ENCODE data around the gene RAB31.

The RAB31 gene

DNA sequence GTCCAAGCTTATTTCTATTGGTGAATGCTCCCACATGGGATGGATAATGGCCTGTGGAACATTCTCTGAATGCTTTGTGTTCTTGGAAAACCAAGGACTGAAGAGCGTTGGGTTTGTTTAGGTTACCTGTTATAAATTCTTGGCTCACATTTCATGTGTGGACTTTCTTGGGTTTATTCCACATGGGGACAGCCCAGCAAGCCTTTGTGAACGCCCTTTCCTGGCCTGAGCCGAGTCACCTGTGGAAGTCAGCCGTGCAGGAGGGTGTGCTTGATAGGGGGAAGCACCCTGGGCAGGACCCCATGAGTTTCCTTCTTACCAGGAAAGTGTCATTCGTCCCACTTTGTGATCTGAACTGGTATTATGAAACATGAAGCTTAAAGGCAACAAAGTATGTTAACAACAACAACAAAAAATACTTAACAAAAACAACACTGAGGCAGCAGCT is 4.1 kb downstream of the RAB31 start:
- H4K20me1 ChIP-seq (ENCODE audit: insufficient read depth, low read length): no peaks in the 10 kb centered on the region
- ATAC-seq (ENCODE audit: insufficient read depth, low read depth): no peak

DNA sequence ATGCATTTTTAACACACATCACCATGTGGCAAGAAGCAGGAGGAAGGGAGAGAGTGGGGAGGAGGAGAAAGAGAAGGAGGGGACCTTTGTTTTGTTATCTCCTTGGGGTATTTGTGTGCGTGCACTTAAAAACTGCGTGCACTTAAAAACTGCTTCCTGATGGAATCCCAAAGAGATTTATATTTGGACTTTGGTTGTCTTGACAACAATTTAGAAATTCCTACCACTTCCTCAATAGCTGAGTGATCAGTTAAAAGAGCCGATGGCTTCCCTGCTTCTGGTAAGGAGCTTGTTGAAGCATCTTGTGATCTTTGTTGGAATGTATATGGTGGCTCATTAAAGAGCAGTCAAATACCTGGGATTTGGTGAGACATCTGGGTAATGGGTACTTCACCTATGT is 4.5 kb downstream of the RAB31 start:
- DNase-seq (no peak), ATAC-seq (ENCODE audit: insufficient read depth, low read depth) (no peak)
- no peaks in the 10 kb centered on the region for H4K20me1 ChIP-seq (ENCODE audit: insufficient read depth, low read length)
- no peak overlapping the region for H3K4me2 ChIP-seq (ENCODE audit: insufficient read depth, low read length)
- H2AFZ ChIP-seq (ENCODE audit: low read depth, low read length): no peak overlapping the region
- TF ChIP-seq, protein P1, sequence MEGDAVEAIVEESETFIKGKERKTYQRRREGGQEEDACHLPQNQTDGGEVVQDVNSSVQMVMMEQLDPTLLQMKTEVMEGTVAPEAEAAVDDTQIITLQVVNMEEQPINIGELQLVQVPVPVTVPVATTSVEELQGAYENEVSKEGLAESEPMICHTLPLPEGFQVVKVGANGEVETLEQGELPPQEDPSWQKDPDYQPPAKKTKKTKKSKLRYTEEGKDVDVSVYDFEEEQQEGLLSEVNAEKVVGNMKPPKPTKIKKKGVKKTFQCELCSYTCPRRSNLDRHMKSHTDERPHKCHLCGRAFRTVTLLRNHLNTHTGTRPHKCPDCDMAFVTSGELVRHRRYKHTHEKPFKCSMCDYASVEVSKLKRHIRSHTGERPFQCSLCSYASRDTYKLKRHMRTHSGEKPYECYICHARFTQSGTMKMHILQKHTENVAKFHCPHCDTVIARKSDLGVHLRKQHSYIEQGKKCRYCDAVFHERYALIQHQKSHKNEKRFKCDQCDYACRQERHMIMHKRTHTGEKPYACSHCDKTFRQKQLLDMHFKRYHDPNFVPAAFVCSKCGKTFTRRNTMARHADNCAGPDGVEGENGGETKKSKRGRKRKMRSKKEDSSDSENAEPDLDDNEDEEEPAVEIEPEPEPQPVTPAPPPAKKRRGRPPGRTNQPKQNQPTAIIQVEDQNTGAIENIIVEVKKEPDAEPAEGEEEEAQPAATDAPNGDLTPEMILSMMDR (IDR thresholded peaks at IDR 0.05; ENCODE audit: borderline replicate concordance, extremely low read depth, low read length, poor library complexity, severe bottlenecking): no peak
- no peak for TF ChIP-seq EZH2 (IDR thresholded peaks at IDR 0.05; ENCODE audit: borderline replicate concordance, low read depth, low read length, severe bottlenecking)
- no peaks in the 10 kb centered on the region for H3K79me2 ChIP-seq (ENCODE audit: insufficient read depth, low read length)
- no peaks in the 10 kb centered on the region for H3K36me3 ChIP-seq (ENCODE audit: insufficient read depth, low read length)
- no peak overlapping the region for H3K27ac ChIP-seq (ENCODE audit: low read length)
- H3K4me1 ChIP-seq (ENCODE audit: insufficient read depth, low read length): no peaks in the 10 kb centered on the region
- H3K9ac ChIP-seq (ENCODE audit: low read depth, low read length): no peak overlapping the region
- H3K27me3 ChIP-seq (ENCODE audit: insufficient read depth, low read length, poor library complexity): peaks cover 6% of the 10 kb centered on the region
- H3K4me3 ChIP-seq (ENCODE audit: low read depth in 1 of 2, low read length in 2 of 2): no peak overlapping the region
- H3K9me3 ChIP-seq (ENCODE audit: insufficient read depth, low read length, severe bottlenecking): no peaks in the 10 kb centered on the region

More for the DNA sequence above, 4.1 kb downstream of the RAB31 start:
- Histone ChIP-seq H2AFZ (ENCODE audit: low read depth, low read length) (no peak overlapping the region), H3K27ac (ENCODE audit: low read length) (no peak overlapping the region), H3K4me3 (ENCODE audit: low read depth in 1 of 2, low read length in 2 of 2) (no peak overlapping the region), H3K36me3 (ENCODE audit: insufficient read depth, low read length) (no peaks in the 10 kb centered on the region), H3K79me2 (ENCODE audit: insufficient read depth, low read length) (no peaks in the 10 kb centered on the region), H3K9me3 (ENCODE audit: insufficient read depth, low read length, severe bottlenecking) (no peaks in the 10 kb centered on the region), H3K4me1 (ENCODE audit: insufficient read depth, low read length) (no peaks in the 10 kb centered on the region), H3K4me2 (ENCODE audit: insufficient read depth, low read length) (no peak overlapping the region), H3K27me3 (ENCODE audit: insufficient read depth, low read length, poor library complexity) (peaks cover 6% of the 10 kb centered on the region), H3K9ac (ENCODE audit: low read depth, low read length) (no peak overlapping the region)
- DNase-seq: no peak
- TF ChIP-seq, protein P1 (IDR thresholded peaks at IDR 0.05; ENCODE audit: borderline replicate concordance, extremely low read depth, low read length, poor library complexity, severe bottlenecking): no peak
- TF ChIP-seq EZH2 (IDR thresholded peaks at IDR 0.05; ENCODE audit: borderline replicate concordance, low read depth, low read length, severe bottlenecking): no peak

DNA sequence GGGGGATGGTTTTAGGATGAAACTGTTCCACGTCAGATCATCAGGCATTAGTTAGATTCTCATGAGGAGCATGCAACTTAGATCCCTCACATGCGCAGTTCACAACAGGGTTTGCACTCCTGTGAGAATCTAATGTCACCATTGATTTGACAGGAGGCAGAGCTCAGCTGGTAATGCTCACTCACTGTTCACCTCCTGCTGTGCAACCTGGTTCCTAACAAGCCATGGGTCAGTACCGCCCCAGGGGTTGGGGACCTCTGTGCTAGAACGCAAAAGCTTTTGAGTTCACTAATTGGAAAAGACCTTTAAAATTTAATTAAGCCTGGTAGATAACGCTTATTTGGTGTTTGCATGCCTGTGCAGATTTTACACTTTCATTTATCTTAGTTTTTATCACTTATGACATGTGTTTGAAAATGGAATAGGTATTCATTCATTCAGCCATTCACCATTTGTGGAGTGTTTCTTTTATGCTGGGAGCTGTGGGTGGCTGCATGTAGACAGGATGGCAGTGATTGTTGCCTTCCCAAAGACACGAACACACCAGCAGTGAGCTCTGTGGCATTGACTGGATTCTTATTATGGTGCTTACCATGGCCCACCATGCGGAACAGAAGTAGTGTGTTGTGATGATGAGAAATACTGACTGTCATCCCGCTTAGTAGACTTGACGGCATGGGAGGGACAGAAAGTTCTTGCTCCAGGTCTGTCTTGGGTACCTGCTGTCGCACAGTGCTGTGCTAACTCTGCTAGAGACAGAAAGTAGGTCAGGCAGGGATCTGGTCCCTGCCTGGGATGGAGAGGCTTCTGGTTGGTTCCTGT is 6.4 kb downstream of the RAB31 start:
- Histone ChIP-seq H3K4me3 (ENCODE audit: low read depth in 1 of 2, low read length in 2 of 2) (no peak overlapping the region), H3K79me2 (ENCODE audit: insufficient read depth, low read length) (no peaks in the 10 kb centered on the region), H2AFZ (ENCODE audit: low read depth, low read length) (no peak overlapping the region), H3K4me1 (ENCODE audit: insufficient read depth, low read length) (no peaks in the 10 kb centered on the region), H3K27me3 (ENCODE audit: insufficient read depth, low read length, poor library complexity) (peaks cover 6% of the 10 kb centered on the region), H3K9me3 (ENCODE audit: insufficient read depth, low read length, severe bottlenecking) (no peaks in the 10 kb centered on the region), H3K36me3 (ENCODE audit: insufficient read depth, low read length) (no peaks in the 10 kb centered on the region), H3K9ac (ENCODE audit: low read depth, low read length) (no peak overlapping the region), H4K20me1 (ENCODE audit: insufficient read depth, low read length) (no peaks in the 10 kb centered on the region), H3K27ac (ENCODE audit: low read length) (no peak overlapping the region), H3K4me2 (ENCODE audit: insufficient read depth, low read length) (no peak overlapping the region)
- ATAC-seq (ENCODE audit: insufficient read depth, low read depth) (no peak), DNase-seq (no peak)
- TF ChIP-seq EZH2 (IDR thresholded peaks at IDR 0.05; ENCODE audit: borderline replicate concordance, low read depth, low read length, severe bottlenecking): no peak
- TF ChIP-seq, protein P1 (IDR thresholded peaks at IDR 0.05; ENCODE audit: borderline replicate concordance, extremely low read depth, low read length, poor library complexity, severe bottlenecking): no peak

Data from DND-41 (cell line).